ENCODE measurements around the gene EGFL7. TPM values are rescaled to one million over a fixed set of nuclear protein-coding genes. Genes with fewer than 3 reads are reported as not detected.

Gene EGFL7
- total and polyA plus RNA-seq, 5 donors: 73.3 to 148 (median 83.6) TPM

GRCh38 chr9:136717399-136717798 is 54.7 kb downstream of the EGFL7 start:
- intact Hi-C loops (cut with DNase I): no loop called here
- WGBS: 82% methylated on average over 16 of the region's 16 CpGs
- H3K4me1 ChIP-seq (ENCODE audit: control insufficient read depth, insufficient read depth, low read length): peaks cover 4% of the 10 kb centered on the region

GRCh38 chr9:136718345-136719194 is 55.9 kb downstream of the EGFL7 start:
- Histone ChIP-seq H3K4me3 (ENCODE audit: low read length) (no peak overlapping the region), H3K27me3 (ENCODE audit: control insufficient read depth, insufficient read depth) (no peaks in the 10 kb centered on the region), H3K27ac (ENCODE audit: low read length) (no peak overlapping the region), H3K9me3 (ENCODE audit: control insufficient read depth, low read length) (no peaks in the 10 kb centered on the region), H3K4me1 (ENCODE audit: control insufficient read depth, insufficient read depth, low read length) (peaks cover 4% of the 10 kb centered on the region)
- DNase-seq (no peak), ATAC-seq (no peak)
- WGBS: 78% methylated on average over 20 of the region's 20 CpGs
- intact Hi-C loops (cut with DNase I): no loop called here

More at GRCh38 chr9:136717399-136717798, 54.7 kb downstream of the EGFL7 start:
- DNase-seq: peak in 1 of 3 donors; percentile 64
- Histone ChIP-seq H3K4me3 (ENCODE audit: low read length) (no peak overlapping the region), H3K9me3 (ENCODE audit: control insufficient read depth, low read length) (no peaks in the 10 kb centered on the region), H3K27me3 (ENCODE audit: control insufficient read depth, insufficient read depth) (no peaks in the 10 kb centered on the region), H3K27ac (ENCODE audit: low read length) (no peak overlapping the region)
- ATAC-seq: no peak

GRCh38 chr9:136719195-136719880 is 56.6 kb downstream of the EGFL7 start:
- 57% methylated on average over 24 of the region's 24 CpGs for WGBS
- no peaks in the 10 kb centered on the region for H3K27me3 ChIP-seq (ENCODE audit: control insufficient read depth, insufficient read depth)
- H3K4me3 ChIP-seq (ENCODE audit: low read length): no peak overlapping the region
- no peak overlapping the region for H3K27ac ChIP-seq (ENCODE audit: low read length)
- intact Hi-C loops (cut with DNase I): no loop called here
- peak in 1 of 2 donors; percentile 2 for ATAC-seq
- no peaks in the 10 kb centered on the region for H3K9me3 ChIP-seq (ENCODE audit: control insufficient read depth, low read length)
- DNase-seq: peak in 2 of 3 donors; percentile 78 to 79
- H3K4me1 ChIP-seq (ENCODE audit: control insufficient read depth, insufficient read depth, low read length): peaks cover 4% of the 10 kb centered on the region

GRCh38 chr9:136720251-136720897 is 57.7 kb downstream of the EGFL7 start:
- 35% methylated on average over 20 of the region's 20 CpGs for WGBS
- Histone ChIP-seq H3K9me3 (ENCODE audit: control insufficient read depth, low read length) (no peaks in the 10 kb centered on the region), H3K4me1 (ENCODE audit: control insufficient read depth, insufficient read depth, low read length) (peaks cover 4% of the 10 kb centered on the region), H3K27ac (ENCODE audit: low read length) (peak overlapping the region; percentile 40), H3K27me3 (ENCODE audit: control insufficient read depth, insufficient read depth) (no peaks in the 10 kb centered on the region), H3K4me3 (ENCODE audit: low read length) (no peak overlapping the region)
- peak; percentile 15 to 24 for ATAC-seq
- peak; percentile 79 to 89 (median 89) for DNase-seq
- intact Hi-C loops (cut with DNase I): no loop called here

DNA sequence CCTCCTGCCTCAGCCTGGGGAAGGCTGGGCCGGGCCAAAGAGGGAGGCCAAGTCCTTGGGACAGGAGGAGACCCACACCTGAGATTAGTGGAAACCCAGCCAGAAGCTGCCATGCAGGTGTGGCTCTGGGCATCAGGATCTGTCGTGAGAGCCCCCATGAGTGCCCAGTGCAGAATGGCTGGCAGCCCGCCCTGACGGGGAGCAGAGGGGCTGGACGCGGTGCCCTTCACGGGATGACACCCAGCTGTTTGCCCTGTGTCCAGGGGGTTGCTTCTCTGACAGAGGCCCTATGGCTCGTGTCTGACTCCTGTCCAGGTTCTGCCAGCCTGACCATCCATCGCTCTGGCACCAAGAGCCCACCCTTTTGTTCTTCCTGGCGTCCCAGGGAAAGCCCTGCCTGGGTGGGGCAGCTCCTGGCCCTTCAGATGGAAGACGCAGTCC is 58.2 kb downstream of the EGFL7 start:
- Histone ChIP-seq H3K27ac (ENCODE audit: low read length) (peak overlapping the region; percentile 40), H3K4me3 (ENCODE audit: low read length) (no peak overlapping the region), H3K9me3 (ENCODE audit: control insufficient read depth, low read length) (no peaks in the 10 kb centered on the region), H3K4me1 (ENCODE audit: control insufficient read depth, insufficient read depth, low read length) (peaks cover 6% of the 10 kb centered on the region), H3K27me3 (ENCODE audit: control insufficient read depth, insufficient read depth) (no peaks in the 10 kb centered on the region)
- 43% methylated on average over 11 of the region's 11 CpGs for WGBS
- ATAC-seq (peak; percentile 3 to 7), DNase-seq (no peak)
- intact Hi-C loops (cut with DNase I): no loop called here

DNA sequence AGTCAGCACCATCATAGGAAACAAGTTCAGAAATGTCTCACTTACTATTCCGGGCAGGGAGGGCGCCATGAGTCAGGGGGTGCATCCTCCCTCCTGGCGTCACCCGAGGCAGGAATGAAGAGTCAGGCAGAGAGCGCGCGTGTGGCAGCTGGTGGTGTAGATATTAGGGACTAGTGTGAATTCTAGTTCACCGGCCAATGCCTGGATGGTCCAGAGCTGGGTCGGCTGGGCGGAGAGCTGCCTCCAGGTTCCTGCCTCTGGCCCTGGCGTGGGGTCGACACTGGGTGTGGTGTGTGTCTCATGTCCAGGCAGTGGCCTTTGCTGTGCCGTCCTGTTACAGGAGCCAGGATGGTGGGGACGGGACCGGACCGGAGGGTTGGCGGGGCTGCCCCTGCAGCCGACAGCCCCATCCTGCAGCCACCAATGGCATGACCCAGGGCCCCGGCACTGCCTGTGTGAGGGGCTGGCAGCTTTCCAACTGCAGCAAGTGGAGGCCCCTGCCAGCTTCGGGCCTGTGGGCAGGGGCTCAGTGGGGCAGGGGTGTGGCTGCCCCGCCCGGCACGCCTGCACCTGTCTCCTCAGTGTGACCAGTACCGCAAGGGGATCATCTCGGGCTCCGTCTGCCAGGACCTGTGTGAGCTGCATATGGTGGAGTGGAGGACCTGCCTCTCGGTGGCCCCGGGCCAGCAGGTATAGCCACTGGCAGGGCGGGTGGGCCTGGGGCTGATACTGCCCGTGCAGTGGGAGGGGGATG is 58.8 kb downstream of the EGFL7 start:
- ATAC-seq (peak; percentile 46 to 58), DNase-seq (peak; percentile 80 to 83 (median 81))
- Histone ChIP-seq H3K9me3 (ENCODE audit: control insufficient read depth, low read length) (no peaks in the 10 kb centered on the region), H3K27me3 (ENCODE audit: control insufficient read depth, insufficient read depth) (no peaks in the 10 kb centered on the region), H3K27ac (ENCODE audit: low read length) (peak overlapping the region; percentile 40), H3K4me1 (ENCODE audit: control insufficient read depth, insufficient read depth, low read length) (peaks cover 10% of the 10 kb centered on the region), H3K4me3 (ENCODE audit: low read length) (no peak overlapping the region)
- 46% methylated on average over 30 of the region's 30 CpGs for WGBS
- intact Hi-C loops (cut with DNase I): no loop called here

Small RNAs within 50 kb of the gene (microRNA-seq; reads per million reads assigned to microRNA genes)
- gene MIR126: 221,251 to 270,396 reads per million in 2 donors

Other genes starting within 250 kb of the EGFL7 start
- 10 to 100 TPM in 1 of 4 donors, 1 to 10 TPM in 3; 8.8 to 12.3 (median 9.2) TPM for gene INPP5E, start 223.1 kb upstream of the EGFL7 start, total RNA-seq
- 7.7 TPM for gene INPP5E, start 223.1 kb upstream of the EGFL7 start, polyA plus RNA-seq
- gene SEC16A, start 179.9 kb upstream of the EGFL7 start, total RNA-seq: 10 to 100 TPM; 24.2 to 35.3 (median 28.6) TPM
- gene SEC16A, start 179.9 kb upstream of the EGFL7 start, polyA plus RNA-seq: 23.1 TPM
- 10 to 100 TPM; 20.4 to 31.9 (median 29.4) TPM for gene NOTCH1, start 116.9 kb upstream of the EGFL7 start, total RNA-seq
- 10.8 TPM for gene NOTCH1, start 116.9 kb upstream of the EGFL7 start, polyA plus RNA-seq
- 10 to 100 TPM; 63.0 to 92.0 (median 70.2) TPM for gene AGPAT2, start 24.5 kb downstream of the EGFL7 start, total RNA-seq
- 149 TPM for gene AGPAT2, start 24.5 kb downstream of the EGFL7 start, polyA plus RNA-seq
- 10 to 100 TPM; 34.2 to 40.8 (median 36.4) TPM for gene DIPK1B, start 49.7 kb downstream of the EGFL7 start, total RNA-seq
- 42.7 TPM for gene DIPK1B, start 49.7 kb downstream of the EGFL7 start, polyA plus RNA-seq
- gene LCN10, start 80.0 kb downstream of the EGFL7 start, total RNA-seq: 10 to 100 TPM in 1 of 4 donors, 1 to 10 TPM in 3; 4.5 to 14.1 (median 7.7) TPM
- gene LCN10, start 80.0 kb downstream of the EGFL7 start, polyA plus RNA-seq: 14.7 TPM
- gene LCN6, start 85.6 kb downstream of the EGFL7 start, total RNA-seq: 10 to 100 TPM in 3 of 4 donors, 1 to 10 TPM in 1; 8.3 to 22.8 (median 16.9) TPM
- 41.0 TPM for gene LCN6, start 85.6 kb downstream of the EGFL7 start, polyA plus RNA-seq
- not detected for gene LCN8, start 95.3 kb downstream of the EGFL7 start, total RNA-seq
- not detected for gene LCN8, start 95.3 kb downstream of the EGFL7 start, polyA plus RNA-seq
- 1 to 10 TPM in 2 of 4 donors, under 1 TPM in 2; 0.32 to 1.3 (median 0.87) TPM for gene LCN15, start 101.6 kb downstream of the EGFL7 start, total RNA-seq
- 2.1 TPM for gene LCN15, start 101.6 kb downstream of the EGFL7 start, polyA plus RNA-seq
- gene TMEM141, start 128.4 kb downstream of the EGFL7 start, total RNA-seq: 100 to 1,000 TPM in 2 of 4 donors, 10 to 100 TPM in 2; 73.6 to 115 (median 100) TPM
- gene TMEM141, start 128.4 kb downstream of the EGFL7 start, polyA plus RNA-seq: 158 TPM
- gene CCDC183, start 133.4 kb downstream of the EGFL7 start, total RNA-seq: 1 to 10 TPM; 2.0 to 5.0 (median 2.6) TPM
- gene CCDC183, start 133.4 kb downstream of the EGFL7 start, polyA plus RNA-seq: 3.8 TPM
- 10 to 100 TPM; 67.3 to 73.6 (median 71.6) TPM for gene RABL6, start 145.0 kb downstream of the EGFL7 start, total RNA-seq
- gene RABL6, start 145.0 kb downstream of the EGFL7 start, polyA plus RNA-seq: 87.2 TPM
- 10 to 100 TPM in 1 of 4 donors, 1 to 10 TPM in 3; 4.4 to 11.5 (median 8.0) TPM for gene AJM1, start 179.6 kb downstream of the EGFL7 start, total RNA-seq
- gene AJM1, start 179.6 kb downstream of the EGFL7 start, polyA plus RNA-seq: 4.3 TPM
- gene PHPT1, start 186.5 kb downstream of the EGFL7 start, total RNA-seq: 100 to 1,000 TPM; 176 to 227 (median 203) TPM
- 329 TPM for gene PHPT1, start 186.5 kb downstream of the EGFL7 start, polyA plus RNA-seq
- 10 to 100 TPM in 1 of 4 donors, 1 to 10 TPM in 3; 3.0 to 10.8 (median 5.8) TPM for gene MAMDC4, start 189.4 kb downstream of the EGFL7 start, total RNA-seq
- 5.2 TPM for gene MAMDC4, start 189.4 kb downstream of the EGFL7 start, polyA plus RNA-seq
- gene EDF1, start 203.4 kb downstream of the EGFL7 start, total RNA-seq: 100 to 1,000 TPM; 279 to 331 (median 301) TPM
- 417 TPM for gene EDF1, start 203.4 kb downstream of the EGFL7 start, polyA plus RNA-seq
- 10 to 100 TPM in 1 of 4 donors, 1 to 10 TPM in 3; 6.1 to 10.2 (median 8.6) TPM for gene TRAF2, start 223.6 kb downstream of the EGFL7 start, total RNA-seq
- gene TRAF2, start 223.6 kb downstream of the EGFL7 start, polyA plus RNA-seq: 6.7 TPM

Data from right cardiac atrium (tissue), 5 donors.